DMS79 treated with DMSO at 0.1 percent for 48 hours (cell line): Measurements from ENCODE around the gene SAMHD1.
"Not testable (repeated sequence)": the region's sequence is repeated elsewhere in the genome, so short reads cannot be mapped to it uniquely, and the experiment has no call there.

Source experiments
- DNase-seq: peaks from one replicate; lab custom pipeline; 2025; lab: John Stamatoyannopoulos, UW

The SAMHD1 gene

DNA sequence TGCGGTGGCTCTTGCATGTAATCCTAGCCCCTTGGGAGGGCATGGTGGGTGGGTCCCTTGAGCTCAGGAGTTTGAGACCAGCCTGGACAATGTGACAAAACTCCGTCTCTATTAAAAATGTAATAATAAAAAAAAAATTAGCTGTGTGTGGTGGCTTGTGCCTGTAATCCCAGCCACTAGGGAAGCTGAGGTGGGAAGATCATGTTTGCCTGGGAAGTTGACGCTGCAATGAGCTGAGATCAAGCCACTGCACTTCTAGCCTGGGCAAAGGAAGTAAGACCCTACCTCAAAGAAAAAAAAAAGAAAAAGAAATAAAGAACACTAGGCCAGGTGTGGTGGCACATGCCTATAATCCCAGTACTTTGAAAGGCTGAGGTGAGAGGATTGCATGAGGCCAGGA lies 4.5 kb upstream of the SAMHD1 start:
- no peak for DNase-seq

DNA sequence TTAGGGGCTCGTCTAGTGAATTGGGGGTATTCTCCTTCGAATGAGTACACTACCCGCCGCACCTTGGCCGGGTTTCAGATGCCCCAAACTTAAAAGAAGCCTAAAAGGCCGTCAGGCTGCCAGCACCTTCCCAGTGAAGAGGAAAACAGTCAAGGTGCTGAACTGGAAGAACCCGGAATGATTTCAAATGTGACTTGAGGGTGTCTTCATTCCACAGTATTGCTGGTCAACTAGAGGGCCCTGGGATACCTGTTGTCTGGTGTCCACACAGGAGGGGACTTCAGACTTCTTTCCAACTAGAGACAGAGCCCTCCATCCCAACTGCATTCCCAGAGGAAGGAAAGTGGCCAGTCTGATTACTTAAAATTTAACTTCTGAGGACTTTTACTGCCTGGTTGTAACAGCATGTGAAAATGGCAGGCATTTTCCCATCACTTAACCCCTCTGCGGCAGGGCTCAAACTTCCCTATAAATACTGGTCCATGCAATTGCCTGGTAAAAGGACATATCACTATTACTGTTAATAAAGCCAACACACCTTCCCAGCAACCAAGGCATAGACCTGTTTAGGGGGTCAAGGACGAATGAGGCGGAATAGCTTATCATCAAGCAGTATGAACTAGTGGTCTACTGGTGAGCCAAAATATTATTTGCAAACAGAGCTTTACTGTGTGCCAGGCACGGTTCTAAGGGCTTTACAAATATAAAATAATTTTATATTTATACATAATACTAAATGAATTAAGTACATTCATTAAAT lies 651 bp upstream of the SAMHD1 start:
- DNase-seq = no peak

DNA sequence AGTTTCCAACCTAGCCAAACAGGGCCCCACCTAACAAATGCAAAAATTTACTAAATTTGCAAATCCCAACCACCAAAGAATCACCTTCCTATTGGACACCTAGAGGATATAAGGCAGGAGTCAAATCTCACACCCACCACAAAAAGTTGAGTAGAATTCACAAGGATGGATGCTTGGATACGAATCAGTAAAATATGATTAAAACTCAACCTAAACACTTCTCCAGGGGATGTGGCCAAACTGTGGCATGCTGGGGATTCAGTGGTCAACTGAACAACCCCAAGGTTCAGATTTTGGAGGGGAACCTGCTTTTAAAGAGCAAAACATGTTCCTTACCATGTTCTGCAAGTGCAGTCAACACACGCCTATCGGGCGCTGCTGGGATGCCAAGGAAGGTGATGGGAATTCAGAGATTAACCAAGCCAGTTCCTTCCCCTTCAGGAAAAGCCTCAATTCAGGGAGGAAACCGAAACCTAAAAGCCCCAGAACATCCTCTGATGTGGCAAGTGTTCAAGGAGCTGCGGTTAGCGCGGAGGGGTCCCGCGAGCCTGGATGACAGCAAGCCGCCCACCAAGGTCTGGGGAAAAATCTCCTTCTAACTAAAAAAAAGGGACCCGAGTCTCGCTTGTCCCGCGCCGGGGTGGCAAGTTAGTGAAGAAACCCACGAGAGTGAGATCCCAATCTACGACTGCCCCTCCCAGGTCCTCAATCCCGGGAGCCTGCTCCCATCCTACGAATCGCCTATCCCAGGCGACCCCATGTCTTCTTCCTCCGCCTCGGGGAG lies 902 bp downstream of the SAMHD1 start:
- DNase-seq = peak; percentile 8

DNA sequence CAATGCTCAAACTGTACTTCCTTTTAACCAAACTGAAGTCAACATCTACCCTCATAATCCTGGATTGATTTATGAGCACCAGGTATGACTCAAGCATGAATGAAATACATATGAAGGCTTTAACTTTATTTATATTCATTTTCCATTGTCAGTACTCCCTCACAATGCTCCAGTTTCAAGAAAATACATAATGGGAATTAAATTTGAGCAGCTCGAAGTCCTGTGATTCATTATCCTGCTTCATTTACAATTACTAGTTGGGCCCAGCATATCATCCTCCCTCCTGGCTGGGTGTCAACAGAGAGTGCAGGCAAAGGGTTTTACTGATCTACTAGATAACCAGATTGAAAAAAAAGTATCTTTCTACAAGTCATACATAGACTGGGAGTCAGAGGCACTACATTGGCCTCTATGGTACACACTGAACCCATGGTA lies 10.1 kb downstream of the SAMHD1 start:
- no peak for DNase-seq

DNA sequence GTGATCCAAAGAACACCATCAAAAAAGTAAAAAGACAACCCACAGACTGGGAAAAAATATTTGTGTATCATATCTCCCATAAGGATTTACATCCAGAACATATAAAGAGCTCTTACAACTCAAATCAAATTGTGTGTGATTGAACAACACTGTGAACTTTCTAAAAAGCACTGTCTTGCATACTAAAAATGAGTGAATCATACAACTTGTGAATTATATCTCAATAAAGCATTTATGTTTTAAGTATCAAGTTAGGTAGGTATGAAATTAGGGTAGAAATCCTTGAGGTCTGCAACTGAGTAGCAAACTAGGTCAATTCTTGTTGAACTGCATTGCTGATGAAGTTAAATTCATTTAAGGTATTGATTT lies 14.1 kb downstream of the SAMHD1 start:
- no peak for DNase-seq

DNA sequence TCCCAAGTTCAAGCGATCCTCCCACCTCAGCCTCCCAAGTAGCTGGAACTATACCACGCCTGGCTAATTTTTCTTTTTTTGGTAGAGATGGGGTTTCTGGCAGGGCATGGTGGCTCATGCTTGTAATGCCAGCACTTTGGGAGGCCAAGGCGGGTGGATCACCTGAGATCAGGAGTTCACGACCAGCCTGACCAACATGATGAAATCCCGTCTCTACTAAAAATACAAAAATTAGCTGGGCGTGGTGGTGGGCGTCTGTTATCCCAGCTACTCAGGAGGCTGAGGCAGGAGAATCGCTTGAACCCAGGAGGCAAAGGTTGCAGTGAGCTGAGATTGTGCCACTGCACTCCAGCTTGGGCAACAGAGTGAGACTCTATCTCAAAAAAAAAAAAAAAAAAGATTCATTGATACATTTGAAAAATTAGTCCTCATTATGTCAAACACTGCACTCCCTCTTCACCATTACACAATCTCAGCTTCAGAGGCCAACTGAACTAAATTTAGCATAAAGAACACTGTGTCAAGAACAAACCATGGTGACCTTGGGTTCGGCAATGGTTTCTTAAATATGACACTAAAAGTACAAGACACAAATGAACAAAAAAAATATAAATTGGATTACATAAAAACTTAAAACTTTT lies 14.6 kb downstream of the SAMHD1 start:
- not testable (repeated sequence) for DNase-seq

DNA sequence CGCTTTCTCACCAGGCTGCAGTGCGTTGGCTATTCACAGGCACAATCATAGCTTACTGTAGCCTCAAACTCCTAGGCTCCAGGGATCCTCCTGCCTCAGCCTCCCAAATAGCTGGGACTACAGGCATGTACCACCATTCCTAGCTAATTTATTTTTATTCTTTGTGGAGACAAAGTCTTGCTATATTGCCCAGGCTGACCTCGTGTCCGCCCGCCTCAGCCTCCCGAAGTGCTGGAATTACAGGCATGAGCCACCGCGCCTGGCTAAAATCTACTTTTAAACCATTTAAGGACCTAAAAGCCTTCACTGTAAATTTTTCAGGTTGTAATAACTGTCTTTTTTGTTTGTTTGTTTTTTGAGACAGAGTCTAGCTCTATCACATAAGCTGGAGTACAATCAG lies 15.2 kb downstream of the SAMHD1 start:
- DNase-seq = no peak

DNA sequence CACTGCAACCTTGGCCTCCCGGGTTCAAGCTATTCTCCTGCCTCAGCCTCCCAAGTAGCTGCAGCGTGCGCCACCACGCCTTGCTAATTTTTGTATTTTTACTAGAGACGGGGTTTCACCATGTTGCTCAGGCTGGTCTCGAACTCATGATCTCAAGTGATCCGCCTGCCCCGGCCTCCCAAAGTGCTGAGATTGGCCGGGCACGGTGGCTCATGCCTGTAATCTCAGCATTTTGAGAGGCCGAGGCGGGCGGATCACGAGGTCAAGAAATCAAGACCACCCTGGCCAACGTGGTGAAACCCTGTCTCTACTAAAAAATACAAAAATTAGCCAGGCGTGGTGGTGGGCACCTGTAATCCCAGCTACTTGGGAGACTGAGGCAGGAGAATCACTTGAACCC lies 17.9 kb downstream of the SAMHD1 start:
- not testable (repeated sequence) for DNase-seq

DNA sequence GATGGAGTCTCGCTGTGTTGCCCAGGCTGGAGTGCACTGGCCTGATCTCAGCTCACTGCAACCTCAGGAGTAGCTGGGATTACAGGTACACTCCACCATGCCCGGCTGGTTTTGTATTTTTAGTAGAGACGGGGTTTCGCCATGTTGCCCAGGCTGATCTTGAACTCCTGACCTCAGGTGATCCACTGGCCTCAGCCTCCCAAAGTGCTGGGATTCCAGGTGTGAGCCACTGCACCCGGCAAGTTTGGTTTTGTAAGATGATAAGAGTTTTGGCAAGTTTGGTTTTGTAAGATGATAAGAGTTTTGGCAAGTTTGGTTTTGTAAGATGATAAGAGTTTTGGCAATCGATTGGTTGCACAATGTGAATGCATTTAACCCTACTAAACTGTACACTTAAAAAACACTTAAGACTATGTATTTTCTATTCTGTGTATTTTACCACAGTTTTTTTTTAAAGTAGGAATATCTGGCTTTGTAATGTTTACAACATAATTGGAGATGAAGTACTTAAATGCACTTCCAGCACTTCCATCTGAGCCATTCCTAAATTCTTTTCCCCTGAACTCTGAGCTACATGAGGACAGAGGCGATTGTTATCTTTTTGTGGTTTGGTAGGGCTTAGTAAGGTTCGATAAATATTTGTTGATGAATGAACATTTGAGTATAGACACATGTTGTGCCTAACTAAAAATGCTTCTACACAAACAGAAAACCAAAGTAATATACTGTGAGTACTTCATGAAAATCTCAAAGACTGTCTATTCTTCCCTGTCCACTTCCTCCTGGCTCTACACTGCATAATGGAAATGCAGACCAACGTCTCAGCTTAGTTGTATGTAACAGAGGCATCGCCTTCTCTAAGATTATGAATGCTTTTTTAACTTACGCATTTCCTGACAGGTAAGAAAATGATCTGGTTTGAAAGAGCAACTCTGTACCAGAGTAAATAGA lies 18.8 kb downstream of the SAMHD1 start:
- DNase-seq = no peak

DNA sequence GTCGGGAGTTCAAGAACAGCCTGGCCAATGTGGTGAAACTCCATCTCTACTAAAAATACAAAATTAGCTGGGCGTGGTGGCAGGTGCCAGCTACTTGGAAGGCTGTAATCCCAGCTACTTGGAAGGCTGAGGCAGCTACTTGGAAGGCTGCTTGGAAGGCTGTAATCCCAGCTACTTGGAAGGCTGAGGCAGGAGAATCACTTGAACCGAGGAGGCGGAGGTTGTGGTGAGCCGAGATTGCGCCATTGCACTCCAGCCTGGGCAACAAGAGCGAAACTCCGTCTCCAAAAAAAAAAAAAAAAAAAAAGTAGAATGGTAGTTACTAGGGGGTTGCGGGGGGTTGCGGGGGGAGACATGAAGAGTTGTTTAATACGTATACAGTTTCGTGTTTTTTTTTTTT lies 19.4 kb downstream of the SAMHD1 start:
- not testable (repeated sequence) for DNase-seq

DNA sequence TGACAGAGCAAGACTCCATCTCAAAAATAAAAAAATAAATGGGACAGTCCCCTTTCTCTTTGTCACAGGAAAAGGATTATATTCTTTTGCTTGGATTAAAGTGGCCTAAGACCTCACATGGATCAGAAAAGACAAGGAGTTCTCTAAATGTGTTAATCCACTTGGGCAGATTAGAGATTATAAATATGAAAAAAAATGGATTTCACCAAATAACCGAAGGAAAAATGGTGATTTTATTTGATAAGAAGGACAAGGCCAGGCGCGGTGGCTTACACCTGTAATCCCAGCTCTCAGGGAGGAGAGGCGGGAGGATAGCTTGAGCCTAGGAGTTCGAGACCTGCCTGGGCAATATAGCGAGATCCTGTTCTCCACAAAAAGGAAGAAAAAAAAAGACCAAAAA lies 21.8 kb downstream of the SAMHD1 start:
- no peak for DNase-seq

DNA sequence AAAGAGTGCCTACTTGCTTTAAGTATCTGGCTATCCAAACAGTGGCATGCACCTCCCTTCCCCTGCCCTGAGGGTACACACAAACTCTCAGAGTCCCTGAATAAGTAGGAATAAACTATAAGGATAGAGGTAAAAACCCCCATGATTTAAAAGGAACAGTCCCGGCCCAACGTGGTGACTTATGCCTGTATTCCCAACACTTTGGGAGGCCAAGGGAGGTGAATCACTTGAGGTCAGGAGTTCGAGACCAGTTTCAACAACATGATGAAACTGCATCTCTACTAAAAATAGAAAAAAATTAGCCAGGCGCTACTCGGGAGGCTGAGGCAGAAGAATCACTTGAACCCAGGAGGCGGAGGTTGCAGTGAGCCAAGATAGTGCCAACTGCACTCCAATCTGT lies 22.2 kb downstream of the SAMHD1 start:
- DNase-seq = no peak

DNA sequence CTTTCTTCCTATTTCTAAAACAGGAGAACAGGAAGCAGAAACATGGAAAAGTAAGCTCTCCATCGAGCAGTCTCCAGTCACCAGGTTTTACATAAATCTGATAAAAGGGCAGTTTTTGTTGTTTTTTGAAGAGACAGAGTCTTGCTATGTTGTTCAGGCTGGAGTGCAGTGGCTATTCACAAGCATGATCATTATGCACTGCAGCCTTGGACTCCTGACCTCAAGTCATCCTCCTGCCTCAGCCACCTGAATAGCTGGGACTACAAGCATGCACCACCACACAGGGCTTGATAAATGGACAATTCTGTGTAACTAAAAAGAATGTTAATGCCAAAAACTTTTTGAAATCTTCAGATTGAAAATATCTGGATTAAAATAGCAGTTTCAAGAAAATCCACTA lies 23.8 kb downstream of the SAMHD1 start:
- DNase-seq = no peak

DNA sequence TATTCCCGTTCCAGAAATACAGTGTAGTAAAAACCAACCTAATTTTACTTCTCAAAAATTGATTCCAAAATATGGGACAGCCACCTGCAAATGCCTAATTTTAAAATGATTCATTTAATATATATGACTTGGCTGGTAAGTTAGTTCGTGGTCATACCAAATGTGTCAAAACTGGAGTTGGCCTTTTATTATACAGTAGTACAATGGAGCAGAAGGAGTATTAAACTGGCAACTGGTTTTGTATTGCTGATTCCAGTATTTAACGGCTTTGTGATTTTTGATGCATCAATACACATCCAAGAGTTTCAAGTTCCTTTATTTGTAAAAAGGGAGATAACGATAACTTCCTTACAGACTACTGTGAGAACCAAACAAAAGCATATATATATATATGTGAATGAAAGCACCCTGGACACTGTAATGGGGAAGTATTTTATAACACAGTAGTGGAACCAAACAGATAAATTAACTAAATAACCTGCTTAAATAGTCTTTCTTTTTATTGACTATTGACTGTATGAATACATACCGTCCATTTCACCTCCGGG lies 24.8 kb downstream of the SAMHD1 start:
- DNase-seq = no peak

DNA sequence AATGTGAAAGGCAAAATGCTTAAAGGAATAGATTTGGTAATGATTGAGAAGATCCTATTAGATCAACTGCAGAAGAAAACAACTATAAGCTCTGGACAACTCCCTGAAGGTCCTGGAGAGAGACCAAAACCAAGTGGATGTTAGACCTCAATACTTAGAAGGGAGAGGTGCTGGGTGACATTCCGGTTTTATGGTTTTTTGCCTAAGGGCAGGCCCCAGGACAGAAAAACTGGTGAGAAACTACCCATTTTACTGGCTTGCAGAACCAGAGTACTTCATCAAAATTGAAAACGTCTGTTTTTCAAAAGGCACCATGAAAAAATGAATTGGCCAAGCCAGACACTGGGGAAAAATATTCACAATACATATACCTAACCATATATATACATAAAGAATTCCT lies 26.3 kb downstream of the SAMHD1 start:
- DNase-seq = no peak

DNA sequence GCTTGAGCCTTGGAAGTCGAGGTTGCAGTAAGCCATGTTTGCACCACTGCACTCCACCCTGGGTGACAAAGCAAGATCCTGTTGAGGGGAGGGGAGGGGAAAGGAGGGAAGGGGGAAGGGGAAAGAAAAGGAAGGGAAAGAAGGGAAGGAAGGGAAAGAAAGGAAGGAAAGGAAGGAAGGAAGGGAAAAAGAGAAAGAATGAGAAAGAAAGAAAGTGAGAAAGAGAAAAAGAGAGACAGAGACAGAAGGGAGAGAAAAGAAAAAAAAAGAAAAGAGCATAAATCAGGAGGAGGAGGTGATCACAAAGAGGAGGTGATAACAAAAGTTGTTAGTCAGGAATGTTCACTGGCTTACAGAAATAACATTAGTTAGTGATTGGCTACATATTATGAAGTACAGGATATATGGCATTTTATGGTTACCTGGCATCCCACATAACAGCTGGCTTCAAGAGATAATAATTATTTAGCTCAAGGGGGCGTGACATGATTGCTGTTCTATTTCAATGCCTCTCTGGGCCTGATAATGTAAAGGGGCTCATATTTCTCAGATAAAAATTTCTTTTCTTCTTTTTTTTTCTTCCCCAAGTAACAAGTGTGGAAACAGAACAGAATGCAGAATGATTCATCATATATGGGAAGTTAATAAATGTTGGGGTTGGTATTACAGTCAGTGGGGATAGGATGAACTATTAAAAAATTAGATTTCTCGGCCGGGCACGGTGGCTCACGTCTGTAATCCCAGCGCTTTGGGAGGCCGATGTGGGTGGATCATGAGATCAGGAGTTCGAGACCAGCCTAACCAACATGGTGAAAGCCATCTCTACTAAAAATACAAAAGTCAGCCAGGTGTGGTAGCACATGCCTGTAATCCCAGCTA lies 27.1 kb downstream of the SAMHD1 start:
- DNase-seq = peak; percentile 4

DNA sequence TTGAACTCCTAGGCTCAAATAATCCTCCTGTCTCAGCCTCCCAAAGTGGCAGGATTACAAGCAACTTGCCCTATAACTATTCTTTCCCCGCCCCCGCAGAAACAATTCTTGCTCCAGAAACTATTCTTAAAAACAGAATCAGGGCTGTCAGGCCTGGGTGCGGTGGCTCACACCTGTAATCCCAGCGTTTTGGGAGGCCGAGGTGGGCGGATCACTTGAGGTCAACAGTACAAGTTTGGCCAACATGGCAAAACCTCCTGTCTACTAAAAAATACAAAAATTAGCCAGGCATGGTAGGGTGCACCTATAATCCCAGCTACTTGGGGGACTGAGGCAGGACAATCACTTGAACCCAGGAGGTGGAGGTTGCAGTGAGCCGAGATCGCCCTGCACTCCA lies 31.2 kb downstream of the SAMHD1 start:
- no peak for DNase-seq

DNA sequence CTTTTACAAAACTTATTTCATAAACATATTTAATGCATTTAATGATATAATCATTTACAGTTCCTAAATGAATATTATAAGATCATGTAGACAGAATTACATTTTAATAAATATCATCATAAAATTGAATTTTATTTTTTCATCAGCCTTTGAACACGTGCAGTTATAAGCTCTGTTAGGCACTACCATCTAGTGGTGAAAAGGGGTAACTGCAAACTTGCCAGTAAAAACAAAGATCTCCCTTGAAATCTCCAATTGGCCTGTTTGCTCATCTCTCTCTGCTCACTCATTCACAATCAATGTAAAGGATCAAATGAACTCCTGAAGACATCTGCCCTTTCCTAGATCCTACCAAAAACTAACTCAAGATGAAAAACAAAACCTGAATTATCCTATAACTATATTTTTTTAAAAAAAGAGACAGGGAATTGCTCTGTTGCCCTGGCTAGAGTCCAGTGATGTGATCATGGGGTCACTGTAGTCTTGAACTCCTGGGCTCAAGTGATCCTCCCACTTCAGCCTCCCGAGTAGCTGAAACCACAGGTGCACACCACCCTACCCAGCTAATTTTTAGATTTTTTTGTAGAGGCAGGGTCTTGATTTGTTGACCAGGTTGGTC lies 31.7 kb downstream of the SAMHD1 start:
- DNase-seq = peak; percentile 48

DNA sequence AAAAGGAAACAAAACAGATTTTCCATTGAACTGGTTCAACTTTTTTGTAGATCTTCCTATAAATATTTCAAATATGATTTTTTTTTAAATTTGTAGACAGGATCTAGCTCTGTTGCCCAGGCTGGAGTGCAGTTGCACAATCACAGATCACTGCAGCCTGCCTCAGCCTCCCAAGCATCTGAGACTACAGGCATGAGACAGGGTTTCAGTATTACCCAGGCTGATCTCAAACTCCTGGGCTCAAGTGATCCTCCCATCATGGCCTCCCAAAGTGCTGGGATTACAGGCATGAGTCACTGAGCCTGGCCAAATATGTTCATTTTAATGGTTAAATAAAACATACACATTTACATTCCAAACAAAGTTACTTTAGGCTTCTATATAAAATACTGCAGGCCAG lies 33.6 kb downstream of the SAMHD1 start:
- no peak for DNase-seq

DNA sequence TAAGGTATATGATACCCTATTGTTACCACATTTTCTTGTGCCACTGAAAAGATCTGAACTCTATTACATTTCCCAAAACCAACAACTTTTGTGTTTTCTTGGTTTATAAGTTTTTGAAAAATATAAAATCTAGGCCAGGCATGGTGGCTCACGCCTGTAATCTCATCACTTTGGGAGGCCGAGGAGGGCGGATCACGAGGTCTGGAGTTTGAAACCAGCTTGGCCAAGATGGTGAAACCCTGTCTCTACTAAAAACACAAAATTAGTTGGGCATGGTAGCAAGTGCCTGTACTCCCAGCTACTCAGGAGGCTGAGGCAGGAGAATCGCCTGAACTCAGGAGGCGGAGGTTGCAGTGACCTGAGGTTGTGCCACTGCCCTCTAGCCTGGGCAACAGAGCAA lies 34.3 kb downstream of the SAMHD1 start:
- DNase-seq = no peak
